Subcutaneous abdominal adipose tissue (tissue), 5 donors: ENCODE results near the gene KLHL41.

ENCODE experiments used
- H3K27ac ChIP-seq: one replicate; pipeline ENCODE4 v1.7.0; 2013; ENCODE audit warnings: low read depth, mild to moderate bottlenecking, inconsistent platforms, low read length, moderate library complexity
- H3K27me3 ChIP-seq, 5 donors: one replicate each; pipeline ENCODE4 v1.7.0; 2013; ENCODE audit warnings: low read length in 5 of 5, inconsistent platforms in 1 of 5; ENCODE audit not compliant: control insufficient read depth in 5 of 5, insufficient read depth in 4 of 5
- H3K36me3 ChIP-seq, 5 donors: one replicate each; pipeline ENCODE4 v1.7.0; 2013; ENCODE audit warnings: low read length in 5 of 5; ENCODE audit not compliant: control insufficient read depth in 5 of 5, insufficient read depth in 5 of 5
- H3K4me1 ChIP-seq, 5 donors: one replicate each; pipeline ENCODE4 v1.7.0; 2013; ENCODE audit warnings: low read length in 5 of 5, mild to moderate bottlenecking in 3 of 5, moderate library complexity in 1 of 5; ENCODE audit not compliant: control insufficient read depth in 5 of 5, insufficient read depth in 5 of 5
- H3K4me3 ChIP-seq, 5 donors: one replicate each; pipeline ENCODE4 v1.7.0; 2013; ENCODE audit warnings: low read length in 5 of 5, low read depth in 1 of 5
- H3K9ac ChIP-seq, 5 donors: one replicate each; pipeline ENCODE4 v1.7.0; 2013; ENCODE audit warnings: low read length in 5 of 5, mild to moderate bottlenecking in 4 of 5, moderate library complexity in 3 of 5
- H3K9me3 ChIP-seq, 5 donors: one replicate each; pipeline ENCODE4 v1.7.0; 2013; ENCODE audit warnings: low read length in 5 of 5; ENCODE audit not compliant: control insufficient read depth in 5 of 5
- donor health status: healthy.
- donor health status: healthy.
- donor health status: healthy.
- donor health status: healthy.
- donor health status: healthy.

The KLHL41 gene

GRCh38 chr2:169478745-169479256 is 30.7 kb upstream of the KLHL41 start:
- H3K27ac ChIP-seq: peak overlapping the region; percentile 47
- peak overlapping the region; percentile 16 to 94 (median 83) for H3K9ac ChIP-seq
- peaks cover 6 to 27% (median 23%) of the 10 kb centered on the region in 5 donors for H3K4me1 ChIP-seq
- no peaks in the 10 kb centered on the region for H3K27me3 ChIP-seq
- peaks cover 0 to 15% (median 9%) of the 10 kb centered on the region in 5 donors for H3K36me3 ChIP-seq
- peak overlapping the region; percentile 87 to 94 (median 93) for H3K4me3 ChIP-seq
- no peaks in the 10 kb centered on the region for H3K9me3 ChIP-seq

GRCh38 chr2:169479257-169480078 is 30.0 kb upstream of the KLHL41 start, which contains the start of gene BBS5:
BBS5 (plus strand) TSS chr2:169479494; CDS start chr2:169479554, 60 bp downstream.
- Histone ChIP-seq H3K36me3 (peaks cover 5 to 21% (median 12%) of the 10 kb centered on the region in 5 donors), H3K4me3 (peak within 1 kb of the TSS; percentile 87 to 94 (median 93)), H3K27me3 (no peaks in the 10 kb centered on the region), H3K9ac (peak within 1 kb of the TSS; percentile 31 to 94 (median 83)), H3K4me1 (peaks cover 6 to 27% (median 23%) of the 10 kb centered on the region in 5 donors), H3K27ac (peak within 1 kb of the TSS; percentile 47), H3K9me3 (no peaks in the 10 kb centered on the region)

DNA sequence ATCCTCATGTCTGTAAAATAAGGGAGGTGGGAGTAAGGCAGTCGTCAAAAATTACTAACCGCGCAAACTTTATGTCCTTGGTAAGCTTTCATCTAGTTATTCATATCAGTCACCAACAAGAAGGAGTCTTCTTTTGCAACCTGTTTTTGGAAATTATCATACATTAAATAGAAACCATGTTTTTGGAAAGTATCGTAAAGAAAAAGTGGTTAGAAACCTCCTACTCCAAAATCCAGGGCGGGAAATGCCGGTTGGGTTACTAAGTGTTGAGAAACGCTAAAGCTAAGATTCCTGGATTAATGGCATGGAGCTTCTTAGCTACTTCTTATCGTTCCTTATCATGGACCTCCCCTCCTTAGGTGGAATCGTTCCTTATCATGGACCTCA is 29.4 kb upstream of the KLHL41 start:
- Histone ChIP-seq H3K4me1 (peaks cover 6 to 27% (median 23%) of the 10 kb centered on the region in 5 donors), H3K27me3 (no peaks in the 10 kb centered on the region), H3K9me3 (no peaks in the 10 kb centered on the region), H3K36me3 (peaks cover 5 to 25% (median 16%) of the 10 kb centered on the region in 5 donors), H3K9ac (peak overlapping the region; percentile 16 to 94 (median 83)), H3K27ac (peak overlapping the region; percentile 47), H3K4me3 (peak overlapping the region; percentile 85 to 94 (median 93))

DNA sequence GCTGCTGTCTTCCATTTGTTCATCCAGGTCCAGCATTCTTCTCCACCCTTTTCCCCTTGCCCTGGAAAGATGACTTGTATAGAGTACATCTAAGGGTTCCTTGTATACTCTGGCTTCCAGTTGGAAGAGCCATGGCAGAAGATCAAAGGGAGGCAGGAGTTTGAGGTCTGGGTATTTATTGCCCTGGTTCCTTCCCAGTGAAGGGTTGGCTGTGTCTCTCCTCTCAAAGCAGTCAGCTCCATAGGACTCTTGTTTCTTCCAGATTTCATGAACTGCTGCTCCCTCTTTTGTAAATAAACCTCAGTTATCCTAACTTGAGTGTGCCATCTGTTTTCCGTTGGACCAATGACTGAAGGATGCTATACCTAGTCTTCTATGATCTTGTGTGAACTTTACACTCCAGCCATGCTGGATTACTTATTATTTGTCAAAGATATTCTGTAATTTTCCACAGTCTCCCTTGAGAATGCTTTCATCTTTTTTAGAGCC is 23.8 kb upstream of the KLHL41 start:
- H3K9ac ChIP-seq: no peak overlapping the region

DNA sequence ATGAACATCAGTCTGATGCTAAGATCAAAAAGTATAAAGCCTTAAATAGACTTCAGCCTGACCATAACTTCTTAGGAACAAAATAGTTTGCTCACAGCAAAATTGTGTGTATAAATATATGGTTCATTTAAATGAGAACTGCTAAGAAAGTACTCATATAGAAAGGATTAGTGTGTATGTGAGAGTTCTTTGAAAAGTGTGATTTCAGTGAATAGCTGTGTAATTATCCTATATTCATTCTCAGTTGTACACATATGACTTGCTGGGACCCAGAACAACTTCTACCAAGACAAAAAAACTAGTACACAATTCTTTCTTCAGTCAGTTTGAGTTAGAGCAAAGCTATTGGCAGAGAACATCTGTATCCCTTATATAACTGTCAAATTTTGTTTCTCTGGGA is 23.0 kb upstream of the KLHL41 start:
- H3K36me3 ChIP-seq: peaks cover 7 to 47% (median 33%) of the 10 kb centered on the region in 5 donors
- no peaks in the 10 kb centered on the region for H3K4me1 ChIP-seq
- H3K9ac ChIP-seq: no peak overlapping the region
- no peaks in the 10 kb centered on the region for H3K27me3 ChIP-seq
- no peak overlapping the region for H3K27ac ChIP-seq
- H3K9me3 ChIP-seq: no peaks in the 10 kb centered on the region
- H3K4me3 ChIP-seq: no peak overlapping the region

More for the DNA sequence above, 23.8 kb upstream of the KLHL41 start:
- no peak overlapping the region for H3K4me3 ChIP-seq
- H3K4me1 ChIP-seq: no peaks in the 10 kb centered on the region
- H3K27ac ChIP-seq: no peak overlapping the region
- no peaks in the 10 kb centered on the region for H3K9me3 ChIP-seq
- peaks cover 7 to 44% (median 33%) of the 10 kb centered on the region in 5 donors for H3K36me3 ChIP-seq
- H3K27me3 ChIP-seq: no peaks in the 10 kb centered on the region

GRCh38 chr2:169490834-169491233 is 18.7 kb upstream of the KLHL41 start:
- no peaks in the 10 kb centered on the region for H3K9me3 ChIP-seq
- H3K4me3 ChIP-seq: no peak overlapping the region
- no peak overlapping the region for H3K27ac ChIP-seq
- no peaks in the 10 kb centered on the region for H3K27me3 ChIP-seq
- H3K36me3 ChIP-seq: peaks cover 4 to 28% (median 21%) of the 10 kb centered on the region in 5 donors
- H3K4me1 ChIP-seq: no peaks in the 10 kb centered on the region
- H3K9ac ChIP-seq: no peak overlapping the region

GRCh38 chr2:169491378-169491777 is 18.1 kb upstream of the KLHL41 start:
- H3K27ac ChIP-seq: no peak overlapping the region
- H3K9me3 ChIP-seq: no peaks in the 10 kb centered on the region
- H3K4me1 ChIP-seq: no peaks in the 10 kb centered on the region
- no peak overlapping the region for H3K9ac ChIP-seq
- H3K36me3 ChIP-seq: peaks cover 4 to 25% (median 20%) of the 10 kb centered on the region in 5 donors
- H3K4me3 ChIP-seq: no peak overlapping the region
- no peaks in the 10 kb centered on the region for H3K27me3 ChIP-seq

GRCh38 chr2:169493360-169493759 is 16.1 kb upstream of the KLHL41 start:
- H3K4me1 ChIP-seq: no peaks in the 10 kb centered on the region
- H3K27me3 ChIP-seq: no peaks in the 10 kb centered on the region
- no peak overlapping the region for H3K9ac ChIP-seq
- peaks cover 4 to 23% (median 20%) of the 10 kb centered on the region in 5 donors for H3K36me3 ChIP-seq
- H3K4me3 ChIP-seq: no peak overlapping the region
- no peak overlapping the region for H3K27ac ChIP-seq
- H3K9me3 ChIP-seq: no peaks in the 10 kb centered on the region

- Histone ChIP-seq H3K4me1 (no peaks in the 10 kb centered on the region), H3K27me3 (no peaks in the 10 kb centered on the region), H3K9ac (no peak overlapping the region), H3K27ac (no peak overlapping the region), H3K4me3 (no peak overlapping the region), H3K9me3 (no peaks in the 10 kb centered on the region), H3K36me3 (peaks cover 14 to 31% (median 22%) of the 10 kb centered on the region in 5 donors)
Observed at GRCh38 chr2:169495310-169495928, 14.1 kb upstream of the KLHL41 start.

DNA sequence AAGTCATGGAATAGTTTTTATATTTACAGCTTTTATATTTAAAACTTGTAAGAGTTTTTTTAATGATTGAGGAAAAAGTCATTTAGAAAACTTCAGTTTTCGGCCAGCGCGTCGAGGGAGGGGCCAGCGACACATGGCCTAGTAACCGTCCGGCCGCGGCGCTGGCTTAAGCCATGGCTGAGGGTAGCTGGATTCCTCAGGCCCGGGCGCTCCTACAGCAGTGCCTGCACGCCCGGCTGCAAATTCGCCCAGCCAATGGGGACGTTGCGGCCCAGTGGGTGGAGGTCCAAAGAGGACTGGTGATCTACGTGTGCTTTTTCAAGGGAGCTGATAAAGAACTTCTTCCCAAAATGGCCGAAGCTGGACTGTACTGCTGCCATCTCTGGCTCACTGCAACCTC is 4.9 kb upstream of the KLHL41 start:
- Histone ChIP-seq H3K27ac (no peak overlapping the region), H3K27me3 (no peaks in the 10 kb centered on the region), H3K4me1 (no peaks in the 10 kb centered on the region), H3K4me3 (no peak overlapping the region), H3K36me3 (peaks cover 14 to 33% (median 25%) of the 10 kb centered on the region in 5 donors), H3K9me3 (no peaks in the 10 kb centered on the region), H3K9ac (no peak overlapping the region)
